HG02981 (cell line): ENCODE results near the gene SPRY1.

Source experiments
- ATAC-seq: cut with Tn5 transposase; IDR thresholded peaks from one replicate; pipeline ENCODE4 v1.9.1; 2021; ENCODE audit warnings: mild to moderate bottlenecking, moderate library complexity; ENCODE audit not compliant: unreplicated experiment

SPRY1 gene

GRCh38 chr4:123396307-123397143 lies at the start of gene SPRY1:
SPRY1 (plus strand) TSS chr4:123396795; CDS start chr4:123401592, 4,797 bp downstream.
- ATAC-seq = peak; percentile 49

- no peak for ATAC-seq
These were observed 49.6 kb upstream of the SPRY1 start for GRCh38 chr4:123346951-123347350.

GRCh38 chr4:123348946-123349345 lies 47.6 kb upstream of the SPRY1 start:
- ATAC-seq = no peak

- ATAC-seq = no peak
These were observed 47.0 kb upstream of the SPRY1 start for GRCh38 chr4:123349421-123350190.

- ATAC-seq = no peak
These were observed 46.4 kb upstream of the SPRY1 start for GRCh38 chr4:123350191-123350544.

- ATAC-seq = no peak
These were observed 45.9 kb upstream of the SPRY1 start for GRCh38 chr4:123350726-123351125.

GRCh38 chr4:123351713-123352112 lies 44.9 kb upstream of the SPRY1 start:
- no peak for ATAC-seq

- no peak for ATAC-seq
These were observed 44.2 kb upstream of the SPRY1 start for GRCh38 chr4:123352240-123352945.

- ATAC-seq = no peak
These were observed 43.6 kb upstream of the SPRY1 start for GRCh38 chr4:123352966-123353365.

- ATAC-seq = no peak
These were observed 42.9 kb upstream of the SPRY1 start for GRCh38 chr4:123353656-123354055.

- ATAC-seq = no peak
These were observed 41.9 kb upstream of the SPRY1 start for GRCh38 chr4:123354701-123355100.

- ATAC-seq = no peak
These were observed 39.7 kb upstream of the SPRY1 start for GRCh38 chr4:123356921-123357320.

- ATAC-seq = no peak
These were observed 36.9 kb upstream of the SPRY1 start for GRCh38 chr4:123359449-123360315.

GRCh38 chr4:123361195-123361861 lies 35.3 kb upstream of the SPRY1 start:
- no peak for ATAC-seq

GRCh38 chr4:123362103-123362502 lies 34.5 kb upstream of the SPRY1 start:
- ATAC-seq = no peak

- peak; percentile 86 for ATAC-seq
These were observed 32.9 kb upstream of the SPRY1 start for GRCh38 chr4:123363729-123364128.

- no peak for ATAC-seq
These were observed 31.7 kb upstream of the SPRY1 start for GRCh38 chr4:123364906-123365305.

GRCh38 chr4:123365412-123365811 lies 31.2 kb upstream of the SPRY1 start:
- no peak for ATAC-seq

GRCh38 chr4:123366144-123366748 lies 30.3 kb upstream of the SPRY1 start:
- no peak for ATAC-seq

GRCh38 chr4:123378794-123379193 lies 17.8 kb upstream of the SPRY1 start:
- no peak for ATAC-seq
